RCC 7860 (cell line): ENCODE measurements around the gene MYBPH.

Experiments
- DNase-seq: peaks from one replicate; pipeline ENCODE4 v3.0.0-alpha.2; 2015; ENCODE audit warnings: low spot score
- FAIRE-seq: peaks from 2 replicates; lab custom pipeline; 2012; peaks lifted over from hg19 to GRCh38; lab: Jason Lieb, UNC

Gene MYBPH

GRCh38 chr1:203180611-203181330 lies 5.1 kb upstream of the MYBPH start:
- FAIRE-seq = no peak
- DNase-seq = no peak

GRCh38 chr1:203179667-203180005 lies 4.0 kb upstream of the MYBPH start:
- DNase-seq = no peak
- FAIRE-seq = no peak

DNA sequence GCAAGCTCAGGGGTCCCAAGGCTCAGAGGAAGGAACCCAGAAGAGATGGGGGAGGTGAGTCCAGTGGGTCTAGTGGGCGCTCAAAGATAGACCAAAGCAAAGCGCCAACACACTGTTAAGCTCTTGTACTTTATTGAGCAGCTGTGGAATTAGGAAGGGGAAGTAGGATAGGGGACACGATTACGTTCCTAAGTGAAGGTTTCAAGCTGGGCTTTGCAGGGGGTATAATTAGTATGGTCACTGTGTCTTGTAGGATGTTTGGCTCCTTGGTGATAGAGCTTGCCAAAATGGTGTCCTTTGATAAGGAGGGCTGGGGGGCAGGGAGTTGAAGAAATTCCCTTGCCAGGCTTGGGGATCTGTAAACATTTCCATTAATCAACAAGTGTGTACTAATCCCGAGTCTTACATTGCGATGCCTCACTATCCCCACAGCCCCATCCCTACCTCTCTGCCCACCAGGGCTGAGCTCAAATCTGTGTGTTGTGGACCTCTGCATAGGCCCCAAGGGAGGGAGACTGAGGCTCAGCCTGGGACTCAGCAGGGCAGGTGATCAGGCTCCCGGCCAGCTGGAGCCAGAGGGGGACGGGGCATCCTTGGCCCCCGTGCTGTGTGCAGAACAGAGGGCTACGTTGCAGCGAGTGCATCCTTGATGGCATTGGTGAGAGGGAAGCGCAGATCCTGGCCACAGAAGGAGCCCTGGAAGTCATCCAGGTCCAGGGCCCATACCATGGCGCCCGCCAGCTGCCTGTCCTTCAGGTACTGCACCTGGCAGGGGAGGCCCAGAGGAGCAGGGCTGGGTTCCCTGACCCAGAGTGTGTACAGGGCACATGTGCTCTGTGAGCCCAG lies 3.4 kb upstream of the MYBPH start:
- DNase-seq (no peak), FAIRE-seq (no peak)

- FAIRE-seq (peak; percentile 64), DNase-seq (peak; percentile 68)
These were observed 2.5 kb upstream of the MYBPH start for GRCh38 chr1:203178083-203178482.

GRCh38 chr1:203177470-203178039 lies 1.9 kb upstream of the MYBPH start:
- FAIRE-seq (peak; percentile 87), DNase-seq (peak; percentile 92)

GRCh38 chr1:203177036-203177405 lies 1.4 kb upstream of the MYBPH start:
- DNase-seq (no peak), FAIRE-seq (no peak)

GRCh38 chr1:203176273-203177035 lies 828 bp upstream of the MYBPH start:
- DNase-seq (no peak), FAIRE-seq (no peak)

DNA sequence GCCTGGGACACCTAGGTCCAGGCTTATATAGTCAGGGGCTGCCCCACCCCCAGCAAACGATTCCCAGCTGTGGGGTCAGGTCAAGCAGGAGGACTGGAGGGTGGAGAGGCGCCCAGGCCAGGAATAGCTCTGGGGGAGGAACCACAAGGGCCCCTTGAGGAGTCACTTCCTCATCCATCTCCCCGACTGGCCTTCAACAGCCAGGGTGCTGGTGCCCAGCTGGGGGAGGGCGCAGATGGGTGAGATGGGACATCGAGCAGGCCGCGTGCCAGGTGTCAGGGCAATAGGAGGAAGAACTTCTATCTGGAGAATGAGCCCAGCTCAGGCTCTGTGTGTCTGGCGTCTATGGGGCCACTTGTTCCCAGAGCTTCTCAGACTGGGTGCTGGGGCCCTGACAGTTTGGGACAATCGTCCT lies 208 bp upstream of the MYBPH start:
- peak; percentile 5 for FAIRE-seq

GRCh38 chr1:203174324-203174985 lies 1.2 kb downstream of the MYBPH start:
- DNase-seq (no peak), FAIRE-seq (no peak)

More for the DNA sequence above, 208 bp upstream of the MYBPH start:
- DNase-seq = peak; percentile 30

DNA sequence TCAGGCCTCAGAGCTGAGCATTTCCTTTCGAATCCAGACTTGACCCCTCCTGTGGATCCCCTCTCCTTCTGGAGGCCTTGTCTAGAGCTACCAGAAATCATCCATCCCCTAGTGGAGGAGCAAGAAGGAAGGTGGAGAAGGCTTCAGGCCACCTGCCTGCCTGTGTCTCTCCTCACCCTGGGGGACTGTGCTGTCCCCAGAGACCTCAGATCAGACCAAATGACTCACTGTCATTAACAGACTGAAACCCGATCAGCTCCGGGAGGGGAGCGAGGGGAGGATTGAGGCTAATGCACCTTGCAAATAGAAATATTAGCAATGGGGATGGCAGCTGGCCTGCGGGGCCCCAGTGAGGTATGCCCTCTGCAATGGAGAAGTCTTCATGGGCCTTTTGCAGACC lies 2.1 kb downstream of the MYBPH start:
- no peak for DNase-seq

GRCh38 chr1:203173011-203173555 lies 2.5 kb downstream of the MYBPH start:
- FAIRE-seq (no peak), DNase-seq (no peak)

More for the DNA sequence above, 2.1 kb downstream of the MYBPH start:
- FAIRE-seq = no peak

GRCh38 chr1:203172184-203173010 lies 3.2 kb downstream of the MYBPH start:
- FAIRE-seq (no peak), DNase-seq (peak; percentile 42)

DNA sequence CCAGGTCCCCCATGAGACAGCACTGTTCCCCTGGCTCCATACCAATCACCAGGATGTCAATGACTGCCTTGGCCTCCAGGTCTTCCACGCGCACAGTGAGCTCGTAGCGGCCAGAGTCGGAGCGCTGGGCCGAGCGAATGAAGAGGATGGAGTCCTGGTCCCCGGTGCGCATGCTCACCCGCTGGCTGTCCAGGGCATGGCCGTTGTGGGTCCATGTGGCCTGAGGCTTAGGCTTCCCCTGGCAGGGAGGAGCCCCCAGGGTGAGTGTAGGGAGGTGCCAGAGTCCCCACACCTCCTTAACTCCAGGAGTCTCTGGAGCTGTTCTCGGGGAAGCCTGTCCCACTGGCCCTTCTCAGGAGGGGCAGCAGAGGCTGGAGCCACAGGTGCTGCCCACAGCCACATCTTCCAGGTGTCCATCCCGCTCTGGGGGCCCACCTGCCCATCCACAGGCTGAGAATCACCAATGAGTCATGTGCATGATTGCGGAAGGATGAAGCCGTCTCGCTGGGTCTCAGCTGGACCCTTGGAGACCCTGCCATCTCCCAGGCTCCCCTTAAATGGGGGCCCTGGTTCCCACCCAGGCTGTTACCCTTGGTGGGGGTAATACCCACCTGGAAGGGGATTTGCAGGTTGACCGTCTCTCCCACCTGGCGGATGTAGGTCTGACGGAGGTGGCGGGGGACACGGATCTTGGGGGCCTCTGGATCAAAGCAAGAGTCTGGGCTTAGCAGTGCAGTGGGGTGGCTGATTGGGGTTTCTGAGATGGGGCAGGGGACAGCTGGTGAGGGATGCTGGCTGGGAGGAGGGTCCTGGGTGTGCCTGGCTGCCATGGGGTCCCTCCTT lies 4.1 kb downstream of the MYBPH start:
- DNase-seq (no peak), FAIRE-seq (no peak)

- peak; percentile 41 for DNase-seq
- FAIRE-seq = no peak
These were observed 4.8 kb downstream of the MYBPH start for GRCh38 chr1:203170625-203171330.

- FAIRE-seq (no peak), DNase-seq (no peak)
These were observed 5.7 kb downstream of the MYBPH start for GRCh38 chr1:203169770-203170520.

DNA sequence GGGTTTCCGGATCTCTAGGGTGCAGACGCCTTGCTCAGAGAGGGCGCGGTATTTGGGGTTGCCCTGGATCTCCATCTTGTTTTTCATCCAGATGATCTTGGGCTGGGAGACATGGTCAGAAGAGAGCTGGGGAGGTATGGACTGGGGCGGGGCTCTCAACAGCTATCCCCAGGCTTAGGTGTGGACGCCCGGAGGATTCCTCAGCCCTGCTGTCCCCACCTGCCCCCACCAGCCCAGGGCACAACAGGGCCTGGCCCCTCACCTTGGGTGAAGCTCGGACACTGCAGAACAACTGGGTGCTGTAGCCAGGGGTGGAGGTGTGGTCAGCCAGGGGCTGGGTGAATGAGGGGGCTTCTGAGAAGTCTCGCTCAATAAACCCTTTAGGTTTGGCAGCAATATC lies 6.6 kb downstream of the MYBPH start:
- no peak for DNase-seq
- FAIRE-seq = no peak

DNA sequence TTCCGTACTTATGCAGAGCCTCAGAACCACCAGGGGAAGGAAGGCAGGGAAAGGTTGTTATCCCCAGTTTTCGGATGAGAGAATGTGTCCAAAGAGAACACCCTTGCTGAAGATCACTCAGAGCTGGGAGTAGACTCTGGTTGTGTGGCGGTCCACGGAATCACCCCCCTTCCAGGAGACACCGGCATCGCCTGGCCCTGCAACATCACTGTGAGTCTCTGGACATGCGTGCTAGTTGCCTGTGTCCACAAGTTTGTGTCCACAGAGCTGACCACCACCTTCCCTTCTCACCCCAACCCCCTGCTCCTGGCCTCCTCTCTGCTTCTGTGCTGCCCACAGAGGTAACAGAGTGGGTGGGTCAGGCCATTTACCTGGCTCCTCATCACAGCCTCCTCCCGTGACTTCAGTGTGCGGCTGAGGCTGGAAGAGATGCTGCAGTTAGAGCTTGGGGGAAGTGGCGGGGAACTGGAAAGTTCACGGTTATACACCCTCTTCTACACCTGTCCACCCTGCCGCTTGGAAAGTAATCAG lies 7.3 kb downstream of the MYBPH start:
- FAIRE-seq = no peak
- DNase-seq = no peak
